Left kidney (tissue), 2 donors: ENCODE results near the gene INSYN2B. TPM values are rescaled to one million over a fixed set of nuclear protein-coding genes. Genes with fewer than 3 reads are reported as not detected.

Experiments used
- DNase-seq: peaks from one replicate; pipeline ENCODE4 v3.0.0-alpha.2; 2013
- polyA plus RNA-seq: library from polyadenylated mRNA; unstranded; fragments of 120-200 nt; gene quantifications from one replicate; pipeline ENCODE4 v1.2.1, GENCODE V29; 2013; ENCODE audit not compliant: insufficient read length

The INSYN2B gene
- polyA plus RNA-seq, 1 donor = 1.7 TPM

GRCh38 chr5:169889572-169889971, 90.7 kb downstream of the INSYN2B start:
- DNase-seq = no peak

GRCh38 chr5:169886677-169887076, 93.6 kb downstream of the INSYN2B start:
- DNase-seq = no peak

GRCh38 chr5:169886033-169886432, 94.3 kb downstream of the INSYN2B start:
- no peak for DNase-seq

GRCh38 chr5:169881702-169882303, 98.5 kb downstream of the INSYN2B start:
- no peak for DNase-seq

GRCh38 chr5:169880785-169881184, 99.5 kb downstream of the INSYN2B start:
- DNase-seq = no peak

- DNase-seq = no peak
These were observed 100.2 kb downstream of the INSYN2B start for GRCh38 chr5:169880012-169880663.

GRCh38 chr5:169876386-169876785, 103.9 kb downstream of the INSYN2B start:
- no peak for DNase-seq

- DNase-seq = peak; percentile 44
These were observed 104.6 kb downstream of the INSYN2B start for GRCh38 chr5:169875731-169876130.

GRCh38 chr5:169875091-169875728, 105.1 kb downstream of the INSYN2B start:
- no peak for DNase-seq

GRCh38 chr5:169874621-169875020, 105.7 kb downstream of the INSYN2B start:
- no peak for DNase-seq

- peak; percentile 10 for DNase-seq
These were observed 106.7 kb downstream of the INSYN2B start for GRCh38 chr5:169873642-169874041.

- DNase-seq = no peak
These were observed 108.3 kb downstream of the INSYN2B start for GRCh38 chr5:169871826-169872490.

GRCh38 chr5:169870211-169870610, 110.1 kb downstream of the INSYN2B start:
- no peak for DNase-seq

- DNase-seq = no peak
These were observed 111.2 kb downstream of the INSYN2B start for GRCh38 chr5:169869066-169869465.

GRCh38 chr5:169867347-169867746, 112.9 kb downstream of the INSYN2B start:
- no peak for DNase-seq

- DNase-seq = no peak
These were observed 115.8 kb downstream of the INSYN2B start for GRCh38 chr5:169864483-169864882.

- DNase-seq = no peak
These were observed 117.9 kb downstream of the INSYN2B start for GRCh38 chr5:169862391-169862811.

GRCh38 chr5:169861934-169862333, 118.4 kb downstream of the INSYN2B start:
- DNase-seq = no peak

GRCh38 chr5:169861433-169861832, 118.9 kb downstream of the INSYN2B start:
- DNase-seq = no peak

GRCh38 chr5:169860585-169860984, 119.7 kb downstream of the INSYN2B start:
- no peak for DNase-seq

GRCh38 chr5:169856571-169856970, 123.7 kb downstream of the INSYN2B start:
- no peak for DNase-seq

GRCh38 chr5:169851321-169851850, 128.9 kb downstream of the INSYN2B start:
- DNase-seq = no peak

GRCh38 chr5:169850409-169850808, 129.9 kb downstream of the INSYN2B start:
- no peak for DNase-seq
